CD14-positive monocyte (primary cell): ENCODE results near the gene GNAS. TPM values are rescaled to one million over a fixed set of nuclear protein-coding genes. Genes with fewer than 3 reads are reported as not detected.

Source experiments
- DNase-seq, 3 donors: peaks; one replicate each; pipeline ENCODE4 v3.0.0-alpha.2; 2011 to 2022
- H2AFZ ChIP-seq: 2 replicates; pipeline ENCODE4 v1.6.0; 2012; ENCODE audit warnings: mild to moderate bottlenecking, low read depth, low read length, inconsistent platforms; ENCODE audit not compliant: insufficient read depth, poor library complexity, severe bottlenecking
- H3K27ac ChIP-seq, 2 donors: 1 replicate in 1 of 2; 2 replicates in 1 of 2; pipeline ENCODE4 v1.5.1; 2012 to 2013; ENCODE audit warnings: low read length in 2 of 2, control low read depth in 1 of 2, inconsistent platforms in 1 of 2, low read depth in 1 of 2, mild to moderate bottlenecking in 1 of 2
- H3K27me3 ChIP-seq, 2 donors: one replicate each; pipeline versions ENCODE4 v1.6.0 to v1.6.1; 2011 to 2013; ENCODE audit warnings: low read length in 2 of 2; ENCODE audit not compliant: control insufficient read depth in 2 of 2, insufficient read depth in 2 of 2
- H3K36me3 ChIP-seq, 2 donors: replicated peaks in 1 of 2; 1 replicate in 1 of 2; 2 replicates in 1 of 2; pipeline versions ENCODE4 v1.5.1 to v1.6.1; 2012 to 2013; ENCODE audit warnings: low read length in 2 of 2, control low read depth in 1 of 2, inconsistent platforms in 1 of 2, mild to moderate bottlenecking in 1 of 2; ENCODE audit not compliant: insufficient read depth in 2 of 2, control insufficient read depth in 1 of 2
- H3K4me1 ChIP-seq, 2 donors: 1 replicate in 1 of 2; 2 replicates in 1 of 2; pipeline versions ENCODE4 v1.5.1 to v1.6.1; 2012 to 2013; ENCODE audit warnings: low read length in 2 of 2, control low read depth in 1 of 2, inconsistent platforms in 1 of 2, mild to moderate bottlenecking in 1 of 2, moderate library complexity in 1 of 2; ENCODE audit not compliant: insufficient read depth in 2 of 2, control insufficient read depth in 1 of 2
- H3K4me2 ChIP-seq: replicated peaks from 2 replicates; pipeline ENCODE3; 2012; ENCODE audit warnings: low read length, moderate library complexity, mild to moderate bottlenecking; ENCODE audit not compliant: poor library complexity, severe bottlenecking; ENCODE audit errors: extremely low read depth
- H3K4me3 ChIP-seq, 3 experiments: fragments of 200-600 bp in 1 of 3; sonication (generic) in 1 of 3; replicated peaks in 1 of 3; 1 replicate in 2 of 3; 2 replicates in 1 of 3; pipeline ENCODE4 v1.5.1; 2011 to 2013; ENCODE audit warnings: low read length in 3 of 3, mild to moderate bottlenecking in 3 of 3, control low read depth in 2 of 3, low read depth in 2 of 3, inconsistent platforms in 1 of 3, moderate library complexity in 1 of 3
- H3K79me2 ChIP-seq: 2 replicates; pipeline ENCODE4 v1.6.0; 2012; ENCODE audit warnings: mild to moderate bottlenecking, control low read depth, inconsistent platforms, low read length, moderate library complexity; ENCODE audit not compliant: insufficient read depth
- H3K9ac ChIP-seq: 2 replicates; pipeline ENCODE4 v1.6.0; 2017; ENCODE audit warnings: low read length, mild to moderate bottlenecking; ENCODE audit not compliant: insufficient read depth, poor library complexity, severe bottlenecking
- H3K9me3 ChIP-seq, 2 donors: replicated peaks in 1 of 2; 1 replicate in 1 of 2; 2 replicates in 1 of 2; pipeline versions ENCODE4 v1.5.1 to v1.6.1; 2012 to 2013; ENCODE audit warnings: low read length in 2 of 2, control low read depth in 1 of 2; ENCODE audit not compliant: control insufficient read depth in 1 of 2, insufficient read depth in 1 of 2
- H4K20me1 ChIP-seq: 2 replicates; pipeline ENCODE4 v1.6.0; 2012; ENCODE audit warnings: mild to moderate bottlenecking, low read length, control low read depth, moderate library complexity; ENCODE audit not compliant: insufficient read depth
- H3K27ac Mint-ChIP-seq, 7 donors: one replicate each; pipeline ENCODE4 v1.8.0; 2020; ENCODE audit warnings: mild to moderate bottlenecking in 7 of 7, mixed read lengths in 7 of 7, moderate library complexity in 6 of 7, inconsistent platforms in 2 of 7
- H3K27me3 Mint-ChIP-seq, 3 donors: one replicate each; pipeline ENCODE4 v1.8.0; 2021 to 2022; ENCODE audit warnings: low read depth in 3 of 3, mild to moderate bottlenecking in 3 of 3, mixed read lengths in 3 of 3, moderate library complexity in 3 of 3, inconsistent platforms in 1 of 3
- H3K36me3 Mint-ChIP-seq, 2 donors: one replicate each; pipeline ENCODE4 v1.8.0; 2020; ENCODE audit warnings: mixed read lengths in 2 of 2, inconsistent platforms in 1 of 2, mild to moderate bottlenecking in 1 of 2
- H3K4me1 Mint-ChIP-seq: one replicate; pipeline ENCODE4 v1.8.0; 2020; ENCODE audit warnings: mild to moderate bottlenecking, mixed read lengths
- H3K4me3 Mint-ChIP-seq, 2 donors: one replicate each; pipeline ENCODE4 v1.8.0; 2020; ENCODE audit warnings: mild to moderate bottlenecking in 2 of 2, mixed read lengths in 2 of 2, moderate library complexity in 1 of 2
- H3K9me3 Mint-ChIP-seq, 7 donors: one replicate each; pipeline ENCODE4 v1.8.0; 2020 to 2022; ENCODE audit warnings: mixed read lengths in 7 of 7, mild to moderate bottlenecking in 6 of 7, moderate library complexity in 6 of 7, inconsistent platforms in 2 of 7
- CTCF ChIP-seq: fragments of 200-600 bp; IDR thresholded peaks from one replicate; pipeline ENCODE4 v1.8.0; 2022; ENCODE audit warnings: antibody characterized with exemption, mild to moderate bottlenecking
- WGBS: methylation state at CpG from one replicate; pipeline ENCODE4 v1.1.5; 2013; ENCODE audit warnings: missing lambda C conversion rate; ENCODE audit not compliant: insufficient coverage; 5-methylcytosine and 5-hydroxymethylcytosine counted together
- intact Hi-C, 2 donors: fragments of 100-400 bp; cut with micrococcal nuclease; formaldehyde crosslinking; loops; one replicate each; pipeline versions ENCODE4 v1.15.0 to v1.15.1; 2023
- polyA plus RNA-seq, 3 donors: library from polyadenylated mRNA; depleted of rRNA in 1 of 3; unstranded in 2 of 3; stranded (reverse) in 1 of 3; fragments of 300-500 nt in 2 of 3; fragments of >200 nt in 1 of 3; fragmentation: Illumina TruSeq in 2 of 3; gene quantifications; 1 replicate in 2 of 3; 2 replicates in 1 of 3; pipeline ENCODE4 v1.2.3, GENCODE V29; 2012 to 2021

Gene GNAS
- polyA plus RNA-seq, 3 donors: 109 to 1,105 (median 124) TPM

- H3K27me3 ChIP-seq: peaks cover 30 to 47% of the 10 kb centered on the region in 2 donors
- no peak for DNase-seq
- no peaks in the 10 kb centered on the region for H3K79me2 ChIP-seq
- no peak overlapping the region for H3K4me2 ChIP-seq
- no peaks in the 10 kb centered on the region for H3K36me3 Mint-ChIP-seq
- no peaks in the 10 kb centered on the region for H3K4me1 ChIP-seq
- no peak for TF ChIP-seq CTCF
- 93% methylated on average over 3 of the region's 7 CpGs for WGBS
- no peaks in the 10 kb centered on the region for H3K9me3 ChIP-seq
- intact Hi-C loops: loop anchor here in 1 of 2 donors (10.0 kb wide), 1 partner anchor 632 kb away; no protein-coding TSS in a partner anchor
- H3K9ac ChIP-seq: no peak overlapping the region
- peaks cover 36 to 69% (median 62%) of the 10 kb centered on the region in 3 donors for H3K27me3 Mint-ChIP-seq
- no peaks in the 10 kb centered on the region for H3K36me3 ChIP-seq
- no peak overlapping the region for H2AFZ ChIP-seq
- no peak overlapping the region for H3K4me3 Mint-ChIP-seq
- H3K4me1 Mint-ChIP-seq: no peaks in the 10 kb centered on the region
- H3K9me3 Mint-ChIP-seq: no peaks in the 10 kb centered on the region
- H4K20me1 ChIP-seq: no peaks in the 10 kb centered on the region
- H3K27ac Mint-ChIP-seq: peak overlapping the region in 1 of 7 donors; percentile 26
- no peak overlapping the region for H3K4me3 ChIP-seq
- H3K27ac ChIP-seq: no peak overlapping the region
Measured at GRCh38 chr20:58863044-58863790, 10.7 kb downstream of the GNAS start.

DNA sequence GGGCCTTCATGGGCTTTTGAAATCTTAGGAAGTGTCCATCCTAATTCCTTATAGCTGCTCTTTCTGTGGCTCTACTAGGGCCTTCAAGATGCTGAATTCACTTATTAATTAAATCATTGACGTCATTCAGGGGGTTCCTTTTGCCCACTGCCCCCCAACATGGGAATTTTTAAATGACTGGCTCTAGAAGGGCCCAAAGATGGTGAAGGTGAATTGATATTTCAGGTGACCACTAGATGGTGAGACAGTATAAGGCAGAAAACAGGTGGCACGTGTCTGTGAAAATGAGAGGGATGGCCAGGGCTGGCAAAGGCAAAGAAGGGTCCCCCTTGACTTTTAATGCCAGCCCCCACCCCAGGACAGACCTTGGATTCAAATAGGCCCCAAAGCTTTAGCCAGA is 11.8 kb downstream of the GNAS start:
- Mint-ChIP-seq H3K4me1 (peaks cover 4% of the 10 kb centered on the region), H3K27ac (no peak overlapping the region), H3K9me3 (peaks cover 0 to under 1% (median 0%) of the 10 kb centered on the region in 7 donors), H3K27me3 (peaks cover 25 to 67% (median 56%) of the 10 kb centered on the region in 3 donors), H3K4me3 (no peak overlapping the region), H3K36me3 (no peaks in the 10 kb centered on the region)
- no peaks in the 10 kb centered on the region for H4K20me1 ChIP-seq
- no peak overlapping the region for H3K9ac ChIP-seq
- H2AFZ ChIP-seq: no peak overlapping the region
- intact Hi-C loops: loop anchor here in 1 of 2 donors (10.0 kb wide), 1 partner anchor 630 kb away; no protein-coding TSS in a partner anchor
- no peak overlapping the region for H3K4me2 ChIP-seq
- H3K79me2 ChIP-seq: no peaks in the 10 kb centered on the region
- H3K27ac ChIP-seq: no peak overlapping the region
- H3K36me3 ChIP-seq: no peaks in the 10 kb centered on the region
- TF ChIP-seq CTCF: peak; percentile 19
- H3K9me3 ChIP-seq: no peaks in the 10 kb centered on the region
- WGBS: no CpG with 5 or more reads among the region's 2 CpGs
- no peak overlapping the region for H3K4me3 ChIP-seq
- no peak for DNase-seq
- no peaks in the 10 kb centered on the region for H3K4me1 ChIP-seq
- peaks cover 22 to 36% of the 10 kb centered on the region in 2 donors for H3K27me3 ChIP-seq
